ENCODE data around the gene SSPN. TPM values are rescaled to one million over a fixed set of nuclear protein-coding genes. Genes with fewer than 3 reads are reported as not detected.

The SSPN gene
- total RNA-seq, 4 donors from 2014 or later: 31.5 to 76.7 (median 45.0) TPM

- no peak for TF ChIP-seq POLR2A (IDR thresholded peaks at IDR 0.05)
- no peak for TF ChIP-seq CTCF (IDR thresholded peaks at IDR 0.05)
- intact Hi-C loops (cut with DNase I; ENCODE audit: low total_unique reads): no loop called here
- H3K4me3 ChIP-seq: no peak overlapping the region
- no peaks in the 10 kb centered on the region for H3K9me3 ChIP-seq
- no peak overlapping the region for H3K27ac ChIP-seq
- H3K4me1 ChIP-seq: no peaks in the 10 kb centered on the region
- no peak for DNase-seq
- no peaks in the 10 kb centered on the region for H3K27me3 ChIP-seq
- no peaks in the 10 kb centered on the region for H3K36me3 ChIP-seq
Measured at GRCh38 chr12:26172946-26173552, 22.3 kb upstream of the SSPN start.

GRCh38 chr12:26176725-26177124 lies 18.6 kb upstream of the SSPN start:
- no peak for TF ChIP-seq CTCF (IDR thresholded peaks at IDR 0.05)
- TF ChIP-seq POLR2A (IDR thresholded peaks at IDR 0.05): no peak
- Histone ChIP-seq H3K27me3 (no peaks in the 10 kb centered on the region), H3K27ac (no peak overlapping the region), H3K4me1 (no peaks in the 10 kb centered on the region), H3K4me3 (no peak overlapping the region), H3K36me3 (no peaks in the 10 kb centered on the region), H3K9me3 (no peaks in the 10 kb centered on the region)
- intact Hi-C loops (cut with DNase I; ENCODE audit: low total_unique reads): no loop called here
- no peak for DNase-seq

DNA sequence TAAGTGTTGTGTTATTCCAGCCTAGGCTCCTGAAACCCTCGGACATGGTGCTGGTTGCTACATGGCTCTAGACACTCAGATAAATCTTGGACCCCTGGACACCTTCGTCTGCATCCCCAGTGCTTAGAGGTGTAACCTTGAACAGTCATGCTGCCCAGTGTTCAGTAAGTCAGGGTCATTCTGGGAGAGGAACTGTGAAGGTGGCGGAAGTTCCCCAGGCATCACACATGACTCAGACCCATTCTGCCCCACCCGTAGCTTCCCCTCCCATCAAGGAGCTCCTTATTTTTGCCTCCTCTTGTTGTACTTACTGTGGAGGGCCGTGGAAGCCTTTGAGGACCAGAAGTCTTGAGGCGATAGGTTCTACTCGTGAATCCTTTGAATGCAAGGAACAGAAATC lies 18.1 kb upstream of the SSPN start:
- intact Hi-C loops (cut with DNase I; ENCODE audit: low total_unique reads): no loop called here

GRCh38 chr12:26179826-26180225 lies 15.5 kb upstream of the SSPN start:
- intact Hi-C loops (cut with DNase I; ENCODE audit: low total_unique reads): no loop called here
- no peak overlapping the region for H3K4me3 ChIP-seq
- H3K27me3 ChIP-seq: no peaks in the 10 kb centered on the region
- H3K27ac ChIP-seq: no peak overlapping the region
- no peaks in the 10 kb centered on the region for H3K9me3 ChIP-seq
- TF ChIP-seq POLR2A (IDR thresholded peaks at IDR 0.05): no peak
- no peak for TF ChIP-seq CTCF (IDR thresholded peaks at IDR 0.05)
- DNase-seq: no peak
- no peaks in the 10 kb centered on the region for H3K4me1 ChIP-seq
- H3K36me3 ChIP-seq: no peaks in the 10 kb centered on the region

More for the DNA sequence above, 18.1 kb upstream of the SSPN start:
- Histone ChIP-seq H3K27me3 (no peaks in the 10 kb centered on the region), H3K27ac (no peak overlapping the region), H3K4me3 (no peak overlapping the region), H3K4me1 (no peaks in the 10 kb centered on the region), H3K9me3 (no peaks in the 10 kb centered on the region), H3K36me3 (no peaks in the 10 kb centered on the region)
- TF ChIP-seq CTCF (IDR thresholded peaks at IDR 0.05): no peak
- no peak for DNase-seq

- TF ChIP-seq CTCF (IDR thresholded peaks at IDR 0.05): no peak
- TF ChIP-seq POLR2A (IDR thresholded peaks at IDR 0.05): no peak
- Histone ChIP-seq H3K4me3 (no peak overlapping the region), H3K27me3 (no peaks in the 10 kb centered on the region), H3K27ac (no peak overlapping the region), H3K4me1 (no peaks in the 10 kb centered on the region), H3K36me3 (no peaks in the 10 kb centered on the region), H3K9me3 (no peaks in the 10 kb centered on the region)
- DNase-seq: no peak
- intact Hi-C loops (cut with DNase I; ENCODE audit: low total_unique reads): no loop called here
Measured at GRCh38 chr12:26182377-26182776, 13.0 kb upstream of the SSPN start.
